Stimulated activated naive CD8-positive, alpha-beta T cell treated with anti-CD3 and anti-CD28 coated beads, Interleukin-15, Interleukin-2, amounts not matched to agents 100 ng/mL and 50 ng/mL, for 24 hours (primary cell): ENCODE measurements around the gene TVP23B.
"Not testable (repeated sequence)": the region's sequence is repeated elsewhere in the genome, so short reads cannot be mapped to it uniquely, and the experiment has no call there.

Source experiments
- H3K27ac Mint-ChIP-seq: one replicate; pipeline ENCODE4 v1.8.0; 2021; ENCODE audit warnings: mild to moderate bottlenecking, mixed read lengths
- H3K27me3 Mint-ChIP-seq: one replicate; pipeline ENCODE4 v1.8.0; 2021; ENCODE audit warnings: mixed read lengths
- H3K36me3 Mint-ChIP-seq: one replicate; pipeline ENCODE4 v1.8.0; 2021; ENCODE audit warnings: low read depth, mixed read lengths
- H3K4me1 Mint-ChIP-seq: one replicate; pipeline ENCODE4 v1.8.0; 2021; ENCODE audit warnings: low read depth, mixed read lengths
- H3K4me3 Mint-ChIP-seq: one replicate; pipeline ENCODE4 v1.8.0; 2021; ENCODE audit warnings: mild to moderate bottlenecking, mixed read lengths
- H3K9me3 Mint-ChIP-seq: one replicate; pipeline ENCODE4 v1.8.0; 2021; ENCODE audit warnings: mixed read lengths

Gene TVP23B

GRCh38 chr17:18780991-18781718 is at the start of gene TVP23B:
Gene TVP23B, plus strand, starts transcription at chr17:18781183. Its CDS starts 111 bp downstream, at chr17:18781294.
- H3K27me3 Mint-ChIP-seq, H3K9me3 Mint-ChIP-seq: not testable (repeated sequence)
- Mint-ChIP-seq H3K4me1 (peaks cover 28% of the 10 kb centered on the region), H3K27ac (peak within 1 kb of the TSS; percentile 80), H3K36me3 (peaks cover 22% of the 10 kb centered on the region), H3K4me3 (peak within 1 kb of the TSS; percentile 84)

GRCh38 chr17:18732438-18732837 is 48.5 kb upstream of the TVP23B start:
- not testable (repeated sequence) for H3K27ac Mint-ChIP-seq

GRCh38 chr17:18733350-18733749 is 47.6 kb upstream of the TVP23B start:
- H3K27me3 Mint-ChIP-seq, H3K36me3 Mint-ChIP-seq, H3K4me1 Mint-ChIP-seq, H3K27ac Mint-ChIP-seq, H3K4me3 Mint-ChIP-seq, H3K9me3 Mint-ChIP-seq: not testable (repeated sequence)

More at GRCh38 chr17:18732438-18732837, 48.5 kb upstream of the TVP23B start:
- not testable (repeated sequence) for H3K27me3 Mint-ChIP-seq, H3K36me3 Mint-ChIP-seq, H3K4me3 Mint-ChIP-seq, H3K4me1 Mint-ChIP-seq, H3K9me3 Mint-ChIP-seq

GRCh38 chr17:18739616-18740391 is 41.2 kb upstream of the TVP23B start:
- H3K27ac Mint-ChIP-seq, H3K4me3 Mint-ChIP-seq, H3K27me3 Mint-ChIP-seq: not testable (repeated sequence)

GRCh38 chr17:18741228-18741627 is 39.8 kb upstream of the TVP23B start:
- H3K27ac Mint-ChIP-seq, H3K4me3 Mint-ChIP-seq, H3K9me3 Mint-ChIP-seq, H3K36me3 Mint-ChIP-seq, H3K27me3 Mint-ChIP-seq, H3K4me1 Mint-ChIP-seq: not testable (repeated sequence)

More at GRCh38 chr17:18739616-18740391, 41.2 kb upstream of the TVP23B start:
- H3K9me3 Mint-ChIP-seq, H3K4me1 Mint-ChIP-seq, H3K36me3 Mint-ChIP-seq: not testable (repeated sequence)

- not testable (repeated sequence) for H3K27ac Mint-ChIP-seq, H3K4me1 Mint-ChIP-seq, H3K9me3 Mint-ChIP-seq, H3K27me3 Mint-ChIP-seq, H3K36me3 Mint-ChIP-seq, H3K4me3 Mint-ChIP-seq
Measured at GRCh38 chr17:18743699-18744421, 37.1 kb upstream of the TVP23B start, which contains the start of gene FBXW10. Gene FBXW10, plus strand, starts transcription at chr17:18744054. Its CDS starts 191 bp downstream, at chr17:18744245.

- H3K36me3 Mint-ChIP-seq: not testable (repeated sequence)
Measured at GRCh38 chr17:18744726-18745125, 36.3 kb upstream of the TVP23B start.

GRCh38 chr17:18746551-18746950 is 34.4 kb upstream of the TVP23B start:
- not testable (repeated sequence) for H3K9me3 Mint-ChIP-seq, H3K27me3 Mint-ChIP-seq, H3K4me1 Mint-ChIP-seq, H3K4me3 Mint-ChIP-seq, H3K27ac Mint-ChIP-seq, H3K36me3 Mint-ChIP-seq

More at GRCh38 chr17:18744726-18745125, 36.3 kb upstream of the TVP23B start:
- not testable (repeated sequence) for H3K27me3 Mint-ChIP-seq, H3K9me3 Mint-ChIP-seq, H3K4me3 Mint-ChIP-seq, H3K27ac Mint-ChIP-seq, H3K4me1 Mint-ChIP-seq

- not testable (repeated sequence) for H3K9me3 Mint-ChIP-seq, H3K4me1 Mint-ChIP-seq, H3K4me3 Mint-ChIP-seq, H3K36me3 Mint-ChIP-seq, H3K27me3 Mint-ChIP-seq, H3K27ac Mint-ChIP-seq
Measured at GRCh38 chr17:18747501-18747900, 33.5 kb upstream of the TVP23B start.

- H3K9me3 Mint-ChIP-seq, H3K27me3 Mint-ChIP-seq, H3K4me1 Mint-ChIP-seq, H3K36me3 Mint-ChIP-seq, H3K4me3 Mint-ChIP-seq, H3K27ac Mint-ChIP-seq: not testable (repeated sequence)
Measured at GRCh38 chr17:18750242-18750641, 30.7 kb upstream of the TVP23B start.

GRCh38 chr17:18753829-18754409 is 27.1 kb upstream of the TVP23B start:
- H3K36me3 Mint-ChIP-seq, H3K4me1 Mint-ChIP-seq, H3K4me3 Mint-ChIP-seq, H3K27ac Mint-ChIP-seq, H3K9me3 Mint-ChIP-seq, H3K27me3 Mint-ChIP-seq: not testable (repeated sequence)

GRCh38 chr17:18755969-18756368 is 25.0 kb upstream of the TVP23B start:
- not testable (repeated sequence) for H3K36me3 Mint-ChIP-seq, H3K27me3 Mint-ChIP-seq, H3K9me3 Mint-ChIP-seq, H3K4me3 Mint-ChIP-seq, H3K4me1 Mint-ChIP-seq, H3K27ac Mint-ChIP-seq

- not testable (repeated sequence) for H3K27ac Mint-ChIP-seq, H3K9me3 Mint-ChIP-seq, H3K36me3 Mint-ChIP-seq, H3K4me1 Mint-ChIP-seq, H3K27me3 Mint-ChIP-seq, H3K4me3 Mint-ChIP-seq
Measured at GRCh38 chr17:18757368-18758044, 23.5 kb upstream of the TVP23B start.

- not testable (repeated sequence) for H3K9me3 Mint-ChIP-seq, H3K36me3 Mint-ChIP-seq, H3K4me1 Mint-ChIP-seq, H3K4me3 Mint-ChIP-seq, H3K27me3 Mint-ChIP-seq, H3K27ac Mint-ChIP-seq
Measured at GRCh38 chr17:18758344-18758743, 22.6 kb upstream of the TVP23B start.

GRCh38 chr17:18760221-18760620 is 20.8 kb upstream of the TVP23B start:
- H3K4me1 Mint-ChIP-seq, H3K36me3 Mint-ChIP-seq, H3K27me3 Mint-ChIP-seq, H3K4me3 Mint-ChIP-seq, H3K27ac Mint-ChIP-seq, H3K9me3 Mint-ChIP-seq: not testable (repeated sequence)
